HEK293 (cell line): ENCODE results near the gene EXOSC6.

Experiments used
- MZF1 ChIP-seq: fragments of 450-650 bp; formaldehyde crosslinking; IDR thresholded peaks from 2 replicates; pipeline ENCODE4 v1.5.1; 2017; ENCODE audit warnings: missing biosample characterization, missing genetic modification characterization, borderline replicate concordance
- YY2 ChIP-seq: fragments of 450-650 bp; formaldehyde crosslinking; IDR thresholded peaks from 2 replicates; pipeline ENCODE4 v1.5.1; 2016; ENCODE audit warnings: missing biosample characterization, missing genetic modification characterization
- ZNF174 ChIP-seq: fragments of 450-650 bp; formaldehyde crosslinking; IDR thresholded peaks from 2 replicates; pipeline ENCODE4 v1.5.0; 2017; ENCODE audit warnings: missing biosample characterization, mild to moderate bottlenecking, missing genetic modification characterization
- ZNF23 ChIP-seq: fragments of 450-650 bp; formaldehyde crosslinking; IDR thresholded peaks from 2 replicates; pipeline ENCODE4 v1.5.1; 2016; ENCODE audit warnings: missing biosample characterization, missing genetic modification characterization, borderline replicate concordance
- ZNF423 ChIP-seq: fragments of 450-650 bp; formaldehyde crosslinking; IDR thresholded peaks from 2 replicates; pipeline ENCODE4 v1.5.1; 2016; ENCODE audit warnings: missing biosample characterization, missing genetic modification characterization
- ZNF555 ChIP-seq: fragments of 450-650 bp; formaldehyde crosslinking; conservative IDR thresholded peaks from 2 replicates; pipeline ENCODE4 v1.5.1; 2017; ENCODE audit warnings: missing biosample characterization, mild to moderate bottlenecking, missing genetic modification characterization, inconsistent platforms
- ZNF707 ChIP-seq: fragments of 450-650 bp; formaldehyde crosslinking; IDR thresholded peaks from 2 replicates; pipeline ENCODE4 v1.5.1; 2016; ENCODE audit warnings: missing biosample characterization, missing genetic modification characterization
- TF ChIP-seq, protein P1 (sequence below): fragments of 450-650 bp; formaldehyde crosslinking; IDR thresholded peaks from 2 replicates; pipeline ENCODE4 v1.5.1; 2016; ENCODE audit warnings: missing biosample characterization, missing genetic modification characterization
- TF ChIP-seq, protein P2 (sequence below): fragments of 450-650 bp; formaldehyde crosslinking; IDR thresholded peaks from 2 replicates; pipeline ENCODE4 v1.5.1; 2016; ENCODE audit warnings: missing biosample characterization, missing genetic modification characterization

DNA sequence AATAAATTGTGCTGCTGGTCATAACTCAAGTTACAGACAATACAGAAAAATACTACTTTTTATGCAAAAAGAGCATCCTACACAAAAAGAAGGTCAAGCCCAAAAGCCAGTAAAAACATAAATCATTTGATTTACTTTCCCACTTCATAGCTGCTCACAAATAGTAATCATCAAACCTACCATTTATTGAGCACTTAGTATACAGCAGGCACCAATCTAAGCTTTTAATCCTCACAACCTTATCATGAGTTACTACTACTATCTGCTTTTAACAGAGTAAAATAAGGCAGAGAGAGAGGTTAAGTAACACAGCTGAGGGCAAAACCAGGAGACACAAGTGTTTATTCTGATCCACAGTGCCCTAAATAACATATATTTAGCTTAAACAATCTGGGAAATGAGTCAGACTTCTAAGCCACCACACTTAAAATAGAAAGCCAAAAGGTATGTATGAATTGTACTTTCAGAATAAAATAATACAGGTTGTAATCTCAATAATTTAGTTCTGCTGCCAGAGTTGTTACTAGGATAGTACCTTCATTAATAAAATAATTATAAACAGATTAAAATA is 39.3 kb upstream of the EXOSC6 start:
- TF ChIP-seq ZNF174 (no peak), YY2 (no peak), ZNF23 (tag by site-specific recombination) (no peak), ZNF707 (tag by site-specific recombination) (no peak), ZNF555 (tag by site-specific recombination) (no peak), MZF1 (tag by site-specific recombination) (no peak), ZNF423 (tag by site-specific recombination) (no peak)
- TF ChIP-seq, protein P1, sequence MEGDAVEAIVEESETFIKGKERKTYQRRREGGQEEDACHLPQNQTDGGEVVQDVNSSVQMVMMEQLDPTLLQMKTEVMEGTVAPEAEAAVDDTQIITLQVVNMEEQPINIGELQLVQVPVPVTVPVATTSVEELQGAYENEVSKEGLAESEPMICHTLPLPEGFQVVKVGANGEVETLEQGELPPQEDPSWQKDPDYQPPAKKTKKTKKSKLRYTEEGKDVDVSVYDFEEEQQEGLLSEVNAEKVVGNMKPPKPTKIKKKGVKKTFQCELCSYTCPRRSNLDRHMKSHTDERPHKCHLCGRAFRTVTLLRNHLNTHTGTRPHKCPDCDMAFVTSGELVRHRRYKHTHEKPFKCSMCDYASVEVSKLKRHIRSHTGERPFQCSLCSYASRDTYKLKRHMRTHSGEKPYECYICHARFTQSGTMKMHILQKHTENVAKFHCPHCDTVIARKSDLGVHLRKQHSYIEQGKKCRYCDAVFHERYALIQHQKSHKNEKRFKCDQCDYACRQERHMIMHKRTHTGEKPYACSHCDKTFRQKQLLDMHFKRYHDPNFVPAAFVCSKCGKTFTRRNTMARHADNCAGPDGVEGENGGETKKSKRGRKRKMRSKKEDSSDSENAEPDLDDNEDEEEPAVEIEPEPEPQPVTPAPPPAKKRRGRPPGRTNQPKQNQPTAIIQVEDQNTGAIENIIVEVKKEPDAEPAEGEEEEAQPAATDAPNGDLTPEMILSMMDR (tag by site-specific recombination), result no peak
- TF ChIP-seq, protein P2, sequence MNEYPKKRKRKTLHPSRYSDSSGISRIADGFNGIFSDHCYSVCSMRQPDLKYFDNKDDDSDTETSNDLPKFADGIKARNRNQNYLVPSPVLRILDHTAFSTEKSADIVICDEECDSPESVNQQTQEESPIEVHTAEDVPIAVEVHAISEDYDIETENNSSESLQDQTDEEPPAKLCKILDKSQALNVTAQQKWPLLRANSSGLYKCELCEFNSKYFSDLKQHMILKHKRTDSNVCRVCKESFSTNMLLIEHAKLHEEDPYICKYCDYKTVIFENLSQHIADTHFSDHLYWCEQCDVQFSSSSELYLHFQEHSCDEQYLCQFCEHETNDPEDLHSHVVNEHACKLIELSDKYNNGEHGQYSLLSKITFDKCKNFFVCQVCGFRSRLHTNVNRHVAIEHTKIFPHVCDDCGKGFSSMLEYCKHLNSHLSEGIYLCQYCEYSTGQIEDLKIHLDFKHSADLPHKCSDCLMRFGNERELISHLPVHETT, result no peak
